GM12878 (cell line): ENCODE results near the gene GIMAP8. TPM values are rescaled to one million over a fixed set of nuclear protein-coding genes. Genes with fewer than 3 reads are reported as not detected.

Source experiments
- ATAC-seq: fragments of 200-7000 bp; cut with Tn5 transposase; 3 replicates; pipeline ENCODE4 v1.9.1; 2020; ENCODE audit warnings: mild to moderate bottlenecking, moderate library complexity
- BruUV-seq: library from RNA; stranded (reverse); fragments of 400-500 nt; replicated peaks from 2 replicates; lab custom pipeline; 2021; lab: Mats Ljungman, UMichigan
- CTCF ChIA-PET: fragments of 300-600 bp; sonication (Branson Sonifier 250); formaldehyde crosslinking; extraction: SDS; loops from one replicate; lab custom pipeline; 2021; ENCODE audit warnings: inconsistent platforms; lab: Yijun Ruan, JAX
- POLR2A ChIA-PET: fragments of 350-600 bp; formaldehyde crosslinking; extraction: SDS; loops from one replicate; lab custom pipeline; 2021; ENCODE audit warnings: inconsistent platforms; lab: Charles Lee
- RAD21 ChIA-PET: fragments of 300-600 bp; sonication (Branson Sonifier 250); formaldehyde crosslinking; loops from one replicate; lab custom pipeline; 2023; ENCODE audit warnings: antibody characterized with exemption; ENCODE audit not compliant: unreplicated experiment; lab: Charles Lee
- SMC1A ChIA-PET: fragments of 300-600 bp; sonication (Branson Sonifier 250); formaldehyde crosslinking; loops from one replicate; lab custom pipeline; 2023; ENCODE audit not compliant: unreplicated experiment, uncharacterized antibody; lab: Charles Lee
- DNase-seq: peaks from one replicate; pipeline ENCODE4 v3.0.0-alpha.2; 2011; ENCODE audit warnings: low read depth, low spot score
- FAIRE-seq: peaks from 3 replicates; lab custom pipeline; 2011; peaks lifted over from hg19 to GRCh38; lab: Jason Lieb, UNC
- H2AFZ ChIP-seq: 2 replicates; pipeline ENCODE4 v1.6.0; 2011; ENCODE audit warnings: low read depth, low read length, control low read depth; ENCODE audit not compliant: control insufficient read depth
- H3K27ac ChIP-seq: 2 replicates; pipeline ENCODE4 v1.5.1; 2011; ENCODE audit warnings: control low read depth; ENCODE audit not compliant: control insufficient read depth, insufficient read depth
- H3K27me3 ChIP-seq, 2 experiments: replicated peaks in 1 of 2; 2 replicates each; pipeline versions ENCODE4 v1.6.0 to v1.6.1; 2011; ENCODE audit warnings: low read length in 1 of 2; ENCODE audit not compliant: control insufficient read depth in 2 of 2, insufficient read depth in 2 of 2
- H3K36me3 ChIP-seq, 2 experiments: 2 replicates each; pipeline ENCODE4 v1.5.1; 2011; ENCODE audit warnings: low read length in 1 of 2; ENCODE audit not compliant: control insufficient read depth in 2 of 2, insufficient read depth in 2 of 2
- H3K4me1 ChIP-seq: 2 replicates; pipeline ENCODE4 v1.6.1; 2011; ENCODE audit warnings: mild to moderate bottlenecking, low read length, moderate library complexity, mixed read lengths; ENCODE audit not compliant: control insufficient read depth, insufficient read depth
- H3K4me2 ChIP-seq: 2 replicates; pipeline ENCODE4 v1.6.0; 2011; ENCODE audit warnings: control low read depth; ENCODE audit not compliant: control insufficient read depth, insufficient read depth
- H3K4me3 ChIP-seq: fragments of 200-600 bp; sonication (generic); 2 replicates; pipeline ENCODE4 v1.5.1; 2016
- H3K79me2 ChIP-seq: 2 replicates; pipeline ENCODE4 v1.6.0; 2011; ENCODE audit warnings: low read length; ENCODE audit not compliant: control insufficient read depth, insufficient read depth
- H3K9ac ChIP-seq: 2 replicates; pipeline ENCODE4 v1.8.0; 2011; ENCODE audit warnings: low read length, control low read depth, mixed read lengths; ENCODE audit not compliant: control insufficient read depth, insufficient read depth
- H3K9me3 ChIP-seq: replicated peaks from 3 replicates; pipeline ENCODE4 v1.5.1; 2011; ENCODE audit warnings: mild to moderate bottlenecking, low read length; ENCODE audit not compliant: control insufficient read depth, insufficient read depth
- H4K20me1 ChIP-seq: 2 replicates; pipeline ENCODE4 v1.6.0; 2011; ENCODE audit not compliant: control insufficient read depth, insufficient read depth
- HCFC1 ChIP-seq: fragments of 150-350 bp; IDR thresholded peaks from 2 replicates; pipeline ENCODE4 v1.6.1; 2014; ENCODE audit warnings: low read length
- KDM1A ChIP-seq: fragments of 200-600 bp; sonication (generic); IDR thresholded peaks from 2 replicates; pipeline ENCODE4 v1.6.1; 2016; ENCODE audit warnings: borderline replicate concordance
- NR2C1 ChIP-seq: fragments of 450-650 bp; IDR thresholded peaks from 2 replicates; pipeline ENCODE4 v1.6.1; 2017; ENCODE audit warnings: antibody characterized with exemption, mild to moderate bottlenecking, moderate library complexity
- SIN3A ChIP-seq: IDR thresholded peaks from 2 replicates; pipeline ENCODE4 v1.6.1; 2012; ENCODE audit warnings: low read depth, low read length, improper control_type of control experiment
- SREBF2 ChIP-seq: IDR thresholded peaks from 2 replicates; pipeline ENCODE4 v1.6.1; 2012; ENCODE audit warnings: mild to moderate bottlenecking, low read length
- WGBS: methylation state at CpG from one replicate; pipeline ENCODE4 v1.1.6; 2016; ENCODE audit warnings: low lambda C conversion rate; ENCODE audit not compliant: insufficient replicate concordance, insufficient coverage; ENCODE audit errors: missing lambda C conversion rate; 5-methylcytosine and 5-hydroxymethylcytosine counted together
- in situ Hi-C: fragments of 300-500 bp; cut with MboI; formaldehyde crosslinking; loops from 9 replicates; pipeline ENCODE4 v1.14.3; 2018; ENCODE audit warnings: mixed read lengths
- intact Hi-C: fragments of 100-400 bp; cut with micrococcal nuclease; formaldehyde crosslinking; loops from one replicate; pipeline ENCODE4 v1.14.2; 2022; ENCODE audit not compliant: unreplicated experiment
- polyA plus RNA-seq, 11 experiments: library from polyadenylated mRNA; depleted of rRNA in 4 of 11; unstranded in 6 of 11; stranded (reverse) in 5 of 11; fragments of >200 nt; fragmentation: Nextera tagmentation in 4 of 11; fragmentation: Illumina TruSeq in 1 of 11; extraction: Ambion mirVana in 4 of 11; extraction: Trizol in 1 of 11; gene quantifications; 1 replicate in 1 of 11; 2 replicates in 10 of 11; pipeline versions ENCODE4 v1.2.1 to v1.2.3, GENCODE V29; 2011 to 2016; ENCODE audit warnings: inconsistent platforms in 2 of 11, missing spikeins in 2 of 11, low read depth in 1 of 11
- total RNA-seq, 4 experiments: library from RNA; depleted of rRNA in 3 of 4; stranded (reverse); fragments of >200 nt in 3 of 4; fragmentation: Illumina TruSeq in 1 of 4; extraction: Trizol in 1 of 4; gene quantifications; 2 replicates each; pipeline versions ENCODE4 v1.2.1 to v1.2.3, GENCODE V29; 2013 to 2021
- TF ChIP-seq, protein P1 (sequence below): IDR thresholded peaks from 2 replicates; pipeline ENCODE4 v1.6.1; 2011; ENCODE audit warnings: mild to moderate bottlenecking, low read depth, low read length, moderate library complexity; ENCODE audit not compliant: insufficient replicate concordance

The GIMAP8 gene
- total and polyA plus RNA-seq, 10 of the 15 experiments (the other 5 are each of a cell fraction or from before 2014, with no cell fraction given): 0.66 to 9.7 (median 4.7) TPM

- H3K9me3 ChIP-seq: no peaks in the 10 kb centered on the region; the same call in 2 of the 3 replicates
- no peak overlapping the region for H3K27ac ChIP-seq
- no peaks in the 10 kb centered on the region for H3K4me1 ChIP-seq
- SMC1A ChIA-PET: no interaction called here
- no peak overlapping the region for H3K9ac ChIP-seq
- no peak for DNase-seq
- no peaks in the 10 kb centered on the region for H4K20me1 ChIP-seq
- WGBS: 87% methylated on average over 25 of the region's 25 CpGs
- no peak overlapping the region for H2AFZ ChIP-seq
- H3K4me2 ChIP-seq: no peak overlapping the region
- TF ChIP-seq, protein P1, sequence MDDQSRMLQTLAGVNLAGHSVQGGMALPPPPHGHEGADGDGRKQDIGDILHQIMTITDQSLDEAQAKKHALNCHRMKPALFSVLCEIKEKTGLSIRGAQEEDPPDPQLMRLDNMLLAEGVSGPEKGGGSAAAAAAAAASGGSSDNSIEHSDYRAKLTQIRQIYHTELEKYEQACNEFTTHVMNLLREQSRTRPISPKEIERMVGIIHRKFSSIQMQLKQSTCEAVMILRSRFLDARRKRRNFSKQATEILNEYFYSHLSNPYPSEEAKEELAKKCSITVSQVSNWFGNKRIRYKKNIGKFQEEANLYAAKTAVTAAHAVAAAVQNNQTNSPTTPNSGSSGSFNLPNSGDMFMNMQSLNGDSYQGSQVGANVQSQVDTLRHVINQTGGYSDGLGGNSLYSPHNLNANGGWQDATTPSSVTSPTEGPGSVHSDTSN: no peak
- TF ChIP-seq NR2C1 (no peak), KDM1A (no peak), SIN3A (no peak), HCFC1 (no peak), SREBF2 (no peak)
- no peak overlapping the region for H3K4me3 ChIP-seq
- in situ Hi-C loops (no loop called here), intact Hi-C loops (no loop called here)
- no peaks in the 10 kb centered on the region for H3K27me3 ChIP-seq
- POLR2A ChIA-PET: no interaction called here
- H3K36me3 ChIP-seq: peaks cover 1 to 2% of the 10 kb centered on the region in 2 experiments; a peak in 2 of 4 replicates
- H3K79me2 ChIP-seq: no peaks in the 10 kb centered on the region
- no TSS peak for BruUV-seq
- ATAC-seq: no peak
- no peak for FAIRE-seq
- RAD21 ChIA-PET: no interaction called here
- CTCF ChIA-PET: no interaction called here
These were observed 26.6 kb downstream of the GIMAP8 start for GRCh38 chr7:150476819-150477631.
